Mesenteric fat pad (tissue), 1 donor: ENCODE measurements around the gene MAP4. TPM values are rescaled to one million over a fixed set of nuclear protein-coding genes. Genes with fewer than 3 reads are reported as not detected.
"Not testable (repeated sequence)": the region's sequence is repeated elsewhere in the genome, so short reads cannot be mapped to it uniquely, and the experiment has no call there.

Source experiments
- DNase-seq: peaks from one replicate; pipeline ENCODE4 v3.0.0-alpha.2; 2020; ENCODE audit warnings: low spot score
- long read RNA-seq: library from polyadenylated mRNA; unstranded; transcript quantifications from one replicate; pipeline ENCODE4 v2.0.0, GENCODE V29; 2020
- total RNA-seq: library from RNA; stranded (reverse); fragmentation: NEBNext Ultra II Directional; extraction: Animal tissue kit (Norgen Biotek cat#: 25700); gene quantifications from one replicate; pipeline ENCODE4 v1.2.1, GENCODE V29; 2021
- donor health status: DM: yes; HTN: yes; CAD: no.

Gene MAP4
- 303 TPM for total RNA-seq
- long read RNA-seq, partial matches to known transcripts: 517 of 588 reads
- long read RNA-seq, other reads (novel, unspliced or antisense): 69 of 588 reads

- no peak for DNase-seq
Observed at GRCh38 chr3:48016301-48016973, at the start of gene MAP4. MAP4 (minus strand) TSS chr3:48016416; CDS start chr3:47998860, 17,556 bp downstream.

GRCh38 chr3:48065035-48065434, 48.8 kb upstream of the MAP4 start:
- no peak for DNase-seq

GRCh38 chr3:48064292-48064829, 48.1 kb upstream of the MAP4 start:
- DNase-seq: no peak

- not testable (repeated sequence) for DNase-seq
Observed at GRCh38 chr3:48061586-48061985, 45.4 kb upstream of the MAP4 start.

GRCh38 chr3:48058091-48058490, 41.9 kb upstream of the MAP4 start:
- DNase-seq: no peak

- no peak for DNase-seq
Observed at GRCh38 chr3:48057521-48057920, 41.3 kb upstream of the MAP4 start.

- DNase-seq: no peak
Observed at GRCh38 chr3:48047841-48048464, 31.7 kb upstream of the MAP4 start.

GRCh38 chr3:48042071-48042760, 26.0 kb upstream of the MAP4 start:
- DNase-seq: no peak

GRCh38 chr3:48039487-48040190, 23.4 kb upstream of the MAP4 start:
- no peak for DNase-seq

GRCh38 chr3:48038971-48039481, 22.8 kb upstream of the MAP4 start:
- DNase-seq: no peak

- no peak for DNase-seq
Observed at GRCh38 chr3:48034000-48034516, 17.8 kb upstream of the MAP4 start.

- DNase-seq: no peak
Observed at GRCh38 chr3:48030188-48030587, 14.0 kb upstream of the MAP4 start.

GRCh38 chr3:48026951-48027908, 11.0 kb upstream of the MAP4 start:
- DNase-seq: no peak

GRCh38 chr3:48026098-48026497, 9.9 kb upstream of the MAP4 start:
- DNase-seq: no peak

GRCh38 chr3:48024401-48024800, 8.2 kb upstream of the MAP4 start:
- no peak for DNase-seq

- DNase-seq: no peak
Observed at GRCh38 chr3:48023377-48023776, 7.2 kb upstream of the MAP4 start.

- no peak for DNase-seq
Observed at GRCh38 chr3:48022178-48022577, 6.0 kb upstream of the MAP4 start.

- no peak for DNase-seq
Observed at GRCh38 chr3:48018841-48019240, 2.6 kb upstream of the MAP4 start.

GRCh38 chr3:48015431-48016180, 610 bp downstream of the MAP4 start:
- no peak for DNase-seq
